GM18520 (cell line): Measurements from ENCODE around the gene CARD16.
"Not testable (repeated sequence)": the region's sequence is repeated elsewhere in the genome, so short reads cannot be mapped to it uniquely, and the experiment has no call there.

Source experiments
- ATAC-seq: cut with Tn5 transposase; IDR thresholded peaks from one replicate; pipeline ENCODE4 v1.9.1; 2021; ENCODE audit not compliant: unreplicated experiment

The CARD16 gene

GRCh38 chr11:105051559-105051958, 6.4 kb upstream of the CARD16 start:
- no peak for ATAC-seq

GRCh38 chr11:105049481-105049880, 4.3 kb upstream of the CARD16 start:
- no peak for ATAC-seq

GRCh38 chr11:105046898-105047579, 1.9 kb upstream of the CARD16 start:
- no peak for ATAC-seq

GRCh38 chr11:105045676-105046296, 651 bp upstream of the CARD16 start:
- no peak for ATAC-seq

GRCh38 chr11:105042178-105042577, 3.0 kb downstream of the CARD16 start:
- no peak for ATAC-seq

DNA sequence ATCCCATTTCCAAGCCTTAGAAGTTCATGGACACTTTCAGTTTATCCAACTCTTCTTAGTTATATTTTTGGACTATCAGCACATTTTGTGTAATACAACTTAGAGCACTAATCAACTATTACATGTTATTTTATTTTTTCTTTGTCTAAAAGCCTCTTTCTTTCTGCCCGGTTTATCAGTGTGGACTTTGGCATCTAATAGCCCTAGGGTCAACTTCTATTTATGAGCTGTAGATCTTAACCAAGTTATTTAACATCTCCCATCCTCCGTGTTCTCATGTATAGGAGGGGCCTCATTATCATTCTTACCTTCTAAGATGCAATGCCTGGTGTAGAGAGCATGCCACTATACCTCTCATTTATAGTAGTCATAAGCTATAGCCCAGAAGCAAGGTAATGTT, 4.4 kb downstream of the CARD16 start:
- no peak for ATAC-seq

DNA sequence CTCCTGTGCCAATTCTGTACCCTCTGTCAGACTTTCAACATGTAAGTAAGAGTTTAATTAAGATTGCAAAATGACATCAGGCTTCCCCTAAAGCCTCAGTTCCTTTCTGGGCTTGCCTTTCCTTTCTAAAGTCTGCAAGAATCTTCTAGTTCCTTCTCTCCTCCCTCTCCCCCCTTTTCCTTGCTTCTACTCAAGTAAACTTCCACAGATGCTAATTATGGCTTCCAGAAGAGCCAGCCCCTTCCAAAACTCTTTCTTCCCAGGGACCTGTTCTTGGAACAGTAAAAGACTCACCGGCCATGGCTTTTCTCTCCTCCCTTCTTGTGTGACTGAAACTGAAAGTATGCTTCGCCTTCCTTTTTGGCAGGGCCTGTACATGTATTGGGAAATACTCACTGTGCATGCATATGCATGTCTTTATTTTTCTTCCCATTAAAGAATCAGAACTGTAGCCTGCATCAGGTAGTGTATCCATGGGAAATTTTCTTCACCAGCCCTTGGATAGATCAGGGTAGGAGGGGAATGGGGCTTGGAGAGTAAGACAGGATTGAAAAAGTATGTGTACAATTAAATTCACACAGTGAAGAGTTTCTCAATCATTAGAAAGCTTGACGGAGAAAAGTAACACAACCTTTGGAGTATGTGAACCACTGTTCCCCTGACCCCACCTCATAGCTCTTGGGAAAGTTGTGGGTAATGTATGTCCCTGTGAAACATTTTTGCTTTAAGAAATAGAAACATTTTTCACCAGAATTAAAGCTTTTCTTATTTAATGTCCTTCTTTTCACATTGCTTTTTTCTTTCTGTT, 10.1 kb downstream of the CARD16 start, which contains the start of gene CASP1:
TSS of gene CASP1 (minus strand) at position 332 of the 808 bp plus-strand sequence. CDS start at position 301, 31 bp downstream.
- ATAC-seq, result peak; percentile 77

DNA sequence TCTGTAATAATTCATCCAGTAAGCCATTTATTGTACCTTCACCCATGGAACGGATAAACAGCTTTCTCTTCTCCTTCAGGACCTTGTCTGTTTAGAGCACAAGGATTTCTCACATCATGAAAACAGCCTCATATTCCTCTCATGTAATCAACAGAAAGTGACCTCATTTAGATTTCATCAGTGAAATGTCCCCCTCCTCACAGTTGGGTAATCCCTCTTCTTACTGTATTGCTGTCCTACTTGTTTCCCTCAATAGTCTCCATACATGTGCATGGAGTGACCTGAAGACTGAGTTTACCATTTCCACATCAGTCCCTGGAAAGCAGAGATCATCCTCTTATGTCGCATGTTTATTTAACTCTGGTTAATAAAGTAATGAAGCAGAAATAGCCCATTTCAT, 10.7 kb downstream of the CARD16 start:
- not testable (repeated sequence) for ATAC-seq

DNA sequence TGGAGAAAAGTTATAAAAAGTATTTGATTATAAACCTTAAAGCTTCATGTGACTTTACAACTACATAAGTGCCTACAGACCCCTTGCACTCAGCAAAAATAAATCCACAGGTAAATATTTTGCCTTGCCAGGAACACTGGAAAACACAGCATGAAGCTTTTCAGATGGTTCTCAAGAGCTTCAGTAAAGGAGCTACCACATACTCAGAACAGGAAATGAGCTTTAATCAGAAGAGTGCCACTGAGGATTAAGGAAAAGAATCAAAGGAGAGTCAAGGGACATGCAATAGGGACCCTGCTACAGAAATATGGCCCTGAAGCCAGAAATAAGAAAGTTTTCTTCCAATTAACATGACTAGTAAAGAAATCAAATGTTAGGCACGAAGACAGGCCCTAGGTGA, 11.4 kb downstream of the CARD16 start:
- ATAC-seq, result no peak

- no peak for ATAC-seq
Observed at GRCh38 chr11:105033343-105033742, 11.8 kb downstream of the CARD16 start.

- ATAC-seq, result peak; percentile 45
Observed at GRCh38 chr11:105032495-105032894, 12.6 kb downstream of the CARD16 start.

DNA sequence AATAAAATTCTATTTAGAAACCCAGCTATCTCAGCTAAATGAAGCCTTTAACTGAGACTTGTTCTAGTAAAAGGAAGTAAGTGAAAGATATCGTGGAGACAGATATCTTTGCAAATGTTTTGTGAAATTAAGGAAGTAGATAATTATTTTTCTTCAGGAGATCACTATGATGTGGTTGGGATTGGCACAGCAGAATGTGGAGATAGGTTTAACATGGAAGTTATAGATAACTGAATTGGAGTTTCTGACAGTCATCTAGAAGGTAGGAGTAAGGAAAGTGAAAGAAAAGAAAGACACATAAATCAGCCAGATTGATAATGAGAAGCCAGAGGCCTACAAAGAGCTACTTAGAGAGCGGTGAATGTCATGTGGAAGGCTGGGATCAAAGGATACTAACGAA, 17.5 kb downstream of the CARD16 start:
- ATAC-seq, result no peak

DNA sequence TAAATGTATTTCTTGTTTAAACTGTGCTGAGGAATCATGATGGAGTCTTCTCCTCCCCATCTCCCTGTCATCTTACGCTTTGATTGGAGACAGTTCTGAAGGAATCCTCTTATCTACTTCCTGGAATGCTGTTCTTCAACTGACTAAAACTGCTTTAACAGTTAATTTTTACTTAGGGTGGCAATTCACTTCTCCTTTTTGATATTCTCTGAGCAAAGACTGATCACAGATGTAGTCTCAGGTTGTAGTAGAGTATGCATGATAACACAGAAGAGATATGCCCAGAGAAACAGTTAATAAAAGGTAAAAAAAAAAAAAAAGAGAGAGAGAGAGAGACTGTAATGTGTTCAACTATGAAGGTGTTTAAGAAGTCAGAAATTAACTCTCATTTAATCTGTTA, 20.7 kb downstream of the CARD16 start:
- ATAC-seq, result no peak

- no peak for ATAC-seq
Observed at GRCh38 chr11:105023003-105023402, 22.1 kb downstream of the CARD16 start, which contains the start of gene CASP5. CASP5 (minus strand) TSS chr11:105023168; CDS start chr11:105023136, 32 bp downstream.

DNA sequence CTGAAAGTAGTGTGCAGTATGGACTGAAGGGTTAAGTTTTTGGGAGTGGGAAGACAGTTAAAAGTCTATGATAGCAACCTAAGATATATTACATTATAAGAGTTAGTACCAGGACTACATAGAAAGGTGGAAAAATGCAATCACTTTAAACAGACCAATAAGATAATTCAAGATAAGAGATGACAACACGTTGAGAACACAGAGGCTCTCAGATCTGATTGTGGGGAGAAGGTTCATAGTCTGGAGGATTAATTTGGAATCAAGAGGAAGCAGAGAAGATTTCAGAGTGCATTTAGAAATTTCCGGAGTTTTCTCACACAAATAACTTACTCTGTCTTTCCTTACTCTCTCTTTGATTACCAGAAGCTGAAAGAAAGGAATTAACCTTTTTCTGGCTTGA, 22.6 kb downstream of the CARD16 start:
- no peak for ATAC-seq

GRCh38 chr11:105007463-105007862, 37.7 kb downstream of the CARD16 start:
- ATAC-seq, result no peak

DNA sequence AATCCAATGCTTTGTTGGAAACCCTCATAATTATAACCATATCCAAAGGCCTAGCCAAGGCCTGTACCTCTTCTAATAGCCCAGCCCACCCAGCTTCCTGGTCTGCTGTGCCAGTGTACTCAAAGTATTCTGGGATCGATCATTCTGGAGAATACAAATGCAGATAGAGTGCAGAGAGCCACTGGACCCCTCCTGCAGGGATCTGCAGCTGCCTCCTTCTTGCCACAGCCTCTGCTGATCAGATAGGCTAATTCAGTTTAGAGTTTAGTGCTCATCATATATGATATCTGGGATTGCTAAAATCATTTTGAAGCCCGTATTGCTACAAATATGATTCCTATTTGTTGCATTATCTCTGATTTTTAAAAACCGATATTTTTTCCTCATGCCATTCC, 39.7 kb downstream of the CARD16 start:
- no peak for ATAC-seq

GRCh38 chr11:105004021-105004420, 41.1 kb downstream of the CARD16 start:
- ATAC-seq, result no peak

- ATAC-seq, result no peak
Observed at GRCh38 chr11:105003151-105003550, 42.0 kb downstream of the CARD16 start.

DNA sequence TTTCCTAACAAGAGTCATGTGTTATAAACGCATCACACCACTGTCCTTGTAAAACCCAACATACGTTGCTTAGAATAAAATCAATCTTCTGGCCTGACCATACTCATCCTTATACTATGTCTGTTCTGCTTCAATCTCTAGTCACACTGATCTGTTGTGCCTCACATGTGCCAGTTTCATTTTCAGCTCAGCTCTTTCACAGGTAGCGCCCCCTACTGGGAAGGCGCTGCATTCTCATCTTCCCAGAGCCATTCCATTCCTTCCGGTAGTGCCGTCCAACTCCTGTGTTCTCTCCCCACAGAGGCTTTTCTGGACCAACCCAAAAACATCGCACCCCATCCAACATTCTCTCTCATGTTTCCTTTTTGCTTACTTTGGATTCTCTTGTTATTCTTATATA, 44.3 kb downstream of the CARD16 start:
- peak; percentile 96 for ATAC-seq

- ATAC-seq, result no peak
Observed at GRCh38 chr11:105000167-105000566, 45.0 kb downstream of the CARD16 start.

DNA sequence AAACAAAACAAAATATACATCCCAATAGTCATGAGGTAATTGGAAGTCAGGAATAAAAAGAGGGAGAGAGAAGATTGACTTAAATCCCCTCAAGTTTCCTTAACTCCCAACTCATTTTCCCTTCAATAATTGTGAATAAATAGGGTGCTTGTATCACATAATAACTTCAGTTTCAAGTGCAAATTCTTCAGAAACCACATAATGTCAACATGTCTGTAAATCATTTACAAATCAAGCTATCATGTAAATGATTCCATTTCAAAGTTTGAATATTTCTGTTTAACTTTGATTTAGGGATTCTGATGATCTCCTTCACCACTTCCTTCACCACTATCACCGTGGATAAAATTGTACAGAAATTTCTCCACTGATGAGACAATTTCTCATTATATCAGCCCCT, 45.4 kb downstream of the CARD16 start:
- no peak for ATAC-seq
